ENCODE measurements around the gene ARHGEF18. TPM values are rescaled to one million over a fixed set of nuclear protein-coding genes. Genes with fewer than 3 reads are reported as not detected.

Gene ARHGEF18
- total and polyA plus RNA-seq, 7 experiments from 2014 or later, result 3.9 to 132 (median 124) TPM

Other genes starting within 250 kb of the ARHGEF18 start
- gene INSR, start 54.5 kb upstream of the ARHGEF18 start, total RNA-seq, result 1 to 10 TPM in 4 of 5 experiments, under 1 TPM in 1; 0.89 to 9.9 (median 3.9) TPM
- gene INSR, start 54.5 kb upstream of the ARHGEF18 start, polyA plus RNA-seq, result under 1 TPM; 0.29 to 0.71 TPM
- 1 to 10 TPM in 1 of 5 experiments, under 1 TPM in 4; 0.59 to 1.2 (median 0.76) TPM for gene PEX11G, start 140.1 kb downstream of the ARHGEF18 start, total RNA-seq
- gene PEX11G, start 140.1 kb downstream of the ARHGEF18 start, polyA plus RNA-seq, result 1 to 10 TPM in 1 of 2 donors, under 1 TPM in 1; 0.89 to 1.6 TPM
- 10 to 100 TPM in 1 of 5 experiments, 1 to 10 TPM in 4; 5.7 to 10.1 (median 7.2) TPM for gene ZNF358, start 167.2 kb downstream of the ARHGEF18 start, total RNA-seq
- gene ZNF358, start 167.2 kb downstream of the ARHGEF18 start, polyA plus RNA-seq, result 1 to 10 TPM; 1.4 to 2.6 TPM
- gene MCOLN1, start 173.7 kb downstream of the ARHGEF18 start, total RNA-seq, result 10 to 100 TPM; 13.8 to 49.2 (median 18.1) TPM
- 10 to 100 TPM in 1 of 2 donors, 1 to 10 TPM in 1; 8.8 to 11.7 TPM for gene MCOLN1, start 173.7 kb downstream of the ARHGEF18 start, polyA plus RNA-seq
- gene PNPLA6, start 186.8 kb downstream of the ARHGEF18 start, total RNA-seq, result 100 to 1,000 TPM in 4 of 5 experiments, 10 to 100 TPM in 1; 82.0 to 157 (median 133) TPM
- 10 to 100 TPM in 1 of 2 donors, 1 to 10 TPM in 1; 5.3 to 12.7 TPM for gene PNPLA6, start 186.8 kb downstream of the ARHGEF18 start, polyA plus RNA-seq
- under 1 TPM in 4 of 5 experiments, not detected in 1; 0.16 to 0.76 (median 0.35) TPM for gene CAMSAP3, start 246.9 kb downstream of the ARHGEF18 start, total RNA-seq
- under 1 TPM; 0.06 to 0.07 TPM for gene CAMSAP3, start 246.9 kb downstream of the ARHGEF18 start, polyA plus RNA-seq